H9 (cell line): ENCODE data around the gene DMD. TPM values are rescaled to one million over a fixed set of nuclear protein-coding genes. Genes with fewer than 3 reads are reported as not detected.

ENCODE experiments used
- DNase-seq: peaks from one replicate; pipeline ENCODE4 v3.0.0-alpha.2; 2017
- H2AFZ ChIP-seq: one replicate; pipeline ENCODE4 v1.6.1; 2013; ENCODE audit warnings: mild to moderate bottlenecking, low read length, control low read depth, moderate library complexity
- H2AK5ac ChIP-seq: 2 replicates; pipeline ENCODE4 v1.6.1; 2013; ENCODE audit warnings: low read length, control low read depth, mixed read lengths; ENCODE audit not compliant: insufficient read length
- H2BK120ac ChIP-seq: one replicate; pipeline ENCODE4 v1.6.1; 2013; ENCODE audit warnings: low read depth, mild to moderate bottlenecking, low read length, control low read depth, inconsistent platforms; ENCODE audit not compliant: poor library complexity, severe bottlenecking
- H2BK12ac ChIP-seq: 2 replicates; pipeline ENCODE4 v1.6.1; 2013; ENCODE audit warnings: low read length, control low read depth, mixed read lengths, low read depth; ENCODE audit not compliant: insufficient read length
- H2BK15ac ChIP-seq: 2 replicates; pipeline ENCODE4 v1.6.1; 2013; ENCODE audit warnings: low read depth, low read length, control low read depth
- H2BK20ac ChIP-seq: one replicate; pipeline ENCODE4 v1.6.1; 2013; ENCODE audit warnings: low read depth, mild to moderate bottlenecking, low read length, control low read depth, inconsistent platforms; ENCODE audit not compliant: poor library complexity, severe bottlenecking
- H2BK5ac ChIP-seq: 2 replicates; pipeline ENCODE4 v1.6.1; 2013; ENCODE audit warnings: low read length, control low read depth, mixed read lengths; ENCODE audit not compliant: insufficient read length
- H3K14ac ChIP-seq: 2 replicates; pipeline ENCODE4 v1.6.1; 2013; ENCODE audit warnings: low read length, control low read depth; ENCODE audit not compliant: insufficient read depth
- H3K18ac ChIP-seq: 2 replicates; pipeline ENCODE4 v1.6.1; 2013; ENCODE audit warnings: low read depth, mild to moderate bottlenecking, mixed read lengths, low read length, control low read depth; ENCODE audit not compliant: insufficient read length
- H3K23ac ChIP-seq: 2 replicates; pipeline ENCODE4 v1.6.1; 2013; ENCODE audit warnings: low read length, control low read depth, mixed read lengths, low read depth; ENCODE audit not compliant: insufficient read length
- H3K23me2 ChIP-seq: 2 replicates; pipeline ENCODE4 v1.6.1; 2013; ENCODE audit warnings: low read depth, mild to moderate bottlenecking, mixed read lengths, low read length, control low read depth; ENCODE audit not compliant: insufficient read length, poor library complexity, severe bottlenecking
- H3K27ac ChIP-seq: 2 replicates; pipeline ENCODE4 v1.5.1; 2013; ENCODE audit warnings: low read length, control low read depth, mixed read lengths, low read depth; ENCODE audit not compliant: insufficient read length
- H3K27me3 ChIP-seq: 2 replicates; pipeline ENCODE4 v1.6.1; 2013; ENCODE audit warnings: low read length, control low read depth, inconsistent platforms; ENCODE audit not compliant: insufficient read depth
- H3K4ac ChIP-seq: 2 replicates; pipeline ENCODE4 v1.6.1; 2013; ENCODE audit warnings: low read depth, mild to moderate bottlenecking, control low read depth, inconsistent platforms, low read length, moderate library complexity
- H3K4me1 ChIP-seq: 2 replicates; pipeline ENCODE4 v1.6.1; 2013; ENCODE audit warnings: low read length, control low read depth, inconsistent platforms; ENCODE audit not compliant: insufficient read depth
- H3K4me2 ChIP-seq: 2 replicates; pipeline ENCODE4 v1.6.1; 2013; ENCODE audit warnings: low read length, control low read depth, mixed read lengths; ENCODE audit not compliant: insufficient read length, insufficient read depth
- H3K56ac ChIP-seq: 2 replicates; pipeline ENCODE4 v1.6.1; 2013; ENCODE audit warnings: low read depth, mild to moderate bottlenecking, mixed read lengths, low read length, control low read depth; ENCODE audit not compliant: insufficient read length
- H3K79me1 ChIP-seq: 2 replicates; pipeline ENCODE4 v1.6.1; 2013; ENCODE audit warnings: low read depth, mild to moderate bottlenecking, moderate library complexity, low read length, control low read depth, inconsistent platforms; ENCODE audit not compliant: insufficient read depth, poor library complexity, severe bottlenecking
- H3K79me2 ChIP-seq: 2 replicates; pipeline ENCODE4 v1.6.1; 2013; ENCODE audit warnings: low read length, control low read depth, inconsistent platforms; ENCODE audit not compliant: insufficient read depth
- H3K9ac ChIP-seq: 2 replicates; pipeline ENCODE4 v1.6.1; 2013; ENCODE audit warnings: low read length, control low read depth, mixed read lengths; ENCODE audit not compliant: insufficient read length; ENCODE audit errors: extremely low read depth
- H3K9me3 ChIP-seq: one replicate; pipeline ENCODE4 v1.6.1; 2013; ENCODE audit warnings: low read depth, low read length, inconsistent platforms; ENCODE audit not compliant: control insufficient read depth
- H3T11ph ChIP-seq: one replicate; pipeline ENCODE4 v1.6.1; 2013; ENCODE audit warnings: mild to moderate bottlenecking, low read length, control low read depth, inconsistent platforms
- H4K20me1 ChIP-seq: one replicate; pipeline ENCODE4 v1.6.1; 2013; ENCODE audit not compliant: control insufficient read depth, insufficient read length, insufficient read depth
- H4K5ac ChIP-seq: 2 replicates; pipeline ENCODE4 v1.6.1; 2013; ENCODE audit warnings: low read depth, mild to moderate bottlenecking, mixed read lengths, low read length, control low read depth; ENCODE audit not compliant: insufficient read length
- H4K8ac ChIP-seq: replicated peaks from 2 replicates; pipeline ENCODE4 v1.6.1; 2013; ENCODE audit warnings: low read length, control low read depth, mixed read lengths, low read depth; ENCODE audit not compliant: insufficient read length
- H4K91ac ChIP-seq: 2 replicates; pipeline ENCODE4 v1.6.1; 2013; ENCODE audit warnings: low read depth, mild to moderate bottlenecking, moderate library complexity, mixed read lengths, low read length, control low read depth; ENCODE audit not compliant: insufficient read length
- H3K27ac Mint-ChIP-seq, 3 experiments: 2 replicates in 2 of 3; 3 replicates in 1 of 3; pipeline ENCODE4 v1.8.0; 2020 to 2021; ENCODE audit warnings: mixed read lengths in 3 of 3, mild to moderate bottlenecking in 1 of 3, moderate library complexity in 1 of 3
- H3K27me3 Mint-ChIP-seq: 2 replicates; pipeline ENCODE4 v1.8.0; 2021; ENCODE audit warnings: low read depth, mild to moderate bottlenecking, moderate library complexity, mixed read lengths
- H3K36me3 Mint-ChIP-seq, 3 experiments: 2 replicates in 2 of 3; 3 replicates in 1 of 3; pipeline ENCODE4 v1.8.0; 2020 to 2021; ENCODE audit warnings: low read depth in 3 of 3, mixed read lengths in 3 of 3; ENCODE audit not compliant: insufficient read depth in 1 of 3
- H3K4me1 Mint-ChIP-seq, 2 experiments: 2 replicates each; pipeline ENCODE4 v1.8.0; 2020; ENCODE audit warnings: mixed read lengths in 2 of 2
- H3K4me3 Mint-ChIP-seq, 2 experiments: 2 replicates in 1 of 2; 3 replicates in 1 of 2; pipeline ENCODE4 v1.8.0; 2020 to 2021; ENCODE audit warnings: mild to moderate bottlenecking in 2 of 2, mixed read lengths in 2 of 2, moderate library complexity in 1 of 2
- H3K9me3 Mint-ChIP-seq, 2 experiments: 2 replicates in 1 of 2; 3 replicates in 1 of 2; pipeline ENCODE4 v1.8.0; 2020; ENCODE audit warnings: mild to moderate bottlenecking in 2 of 2, mixed read lengths in 2 of 2, moderate library complexity in 1 of 2
- CTCF ChIP-seq: fragments of 200-600 bp; sonication (generic); conservative IDR thresholded peaks from 3 replicates; pipeline ENCODE4 v1.8.0; 2021; ENCODE audit warnings: antibody characterized with exemption, mild to moderate bottlenecking
- total RNA-seq: library from RNA; stranded (reverse); gene quantifications from 2 replicates; pipeline ENCODE4 v1.2.1, GENCODE V29; 2021

The DMD gene
- total RNA-seq, 1 experiment from 2014 or later = 3.8 TPM

- Histone ChIP-seq H3K4ac (no peak overlapping the region), H3K9me3 (no peaks in the 10 kb centered on the region), H3T11ph (no peak overlapping the region), H3K27ac (no peak overlapping the region), H3K23me2 (no peaks in the 10 kb centered on the region), H2BK120ac (no peak overlapping the region), H2BK5ac (no peak overlapping the region), H3K56ac (no peak overlapping the region), H3K27me3 (no peaks in the 10 kb centered on the region), H2BK15ac (no peak overlapping the region), H2BK12ac (no peak overlapping the region), H4K8ac (no peak overlapping the region), H3K4me1 (no peaks in the 10 kb centered on the region), H2AK5ac (no peak overlapping the region), H3K79me2 (no peaks in the 10 kb centered on the region), H3K4me2 (no peak overlapping the region), H3K79me1 (no peaks in the 10 kb centered on the region), H4K5ac (no peak overlapping the region), H4K91ac (no peak overlapping the region), H4K20me1 (no peaks in the 10 kb centered on the region), H3K18ac (no peak overlapping the region), H3K9ac (no peak overlapping the region), H3K23ac (no peak overlapping the region), H2AFZ (no peak overlapping the region), H2BK20ac (no peak overlapping the region), H3K14ac (no peak overlapping the region)
- H3K4me3 Mint-ChIP-seq = no peak overlapping the region
- no peak overlapping the region for H3K27ac Mint-ChIP-seq
- peaks cover 40 to 44% of the 10 kb centered on the region in 2 experiments for H3K9me3 Mint-ChIP-seq
- no peak for TF ChIP-seq CTCF
- no peaks in the 10 kb centered on the region for H3K4me1 Mint-ChIP-seq
- H3K27me3 Mint-ChIP-seq = no peaks in the 10 kb centered on the region
- no peaks in the 10 kb centered on the region; a peak in 2 of 7 replicates for H3K36me3 Mint-ChIP-seq
- no peak for DNase-seq
Measured at GRCh38 chrX:32183066-32183465, 1028.3 kb downstream of the DMD start.
